ENCODE measurements around the gene KCNMB3.
A peak's percentile ranks its signal among the peaks of the same experiment; 100 is the strongest.
"Not testable (repeated sequence)": the region's sequence is repeated elsewhere in the genome, so short reads cannot be mapped to it uniquely, and the experiment has no call there.

The KCNMB3 gene

DNA sequence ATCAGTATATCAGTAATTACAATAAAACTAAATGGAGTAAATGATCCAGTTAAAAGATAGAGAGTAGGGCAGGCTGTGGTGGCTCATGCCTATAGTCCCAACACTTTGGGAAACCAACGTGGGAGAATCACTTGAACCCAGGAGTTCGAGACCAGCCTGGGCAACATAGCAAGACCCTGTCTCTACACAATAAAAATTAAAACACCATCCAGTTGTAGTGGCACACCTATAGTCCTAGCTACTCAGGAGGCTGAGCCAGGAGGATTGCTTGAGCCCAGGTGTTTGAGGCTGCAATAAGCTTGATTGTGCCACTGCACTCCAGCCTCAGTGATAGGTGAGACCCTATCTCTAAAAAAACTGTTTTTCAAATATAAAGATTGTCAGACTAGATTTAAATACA is 5.9 kb upstream of the KCNMB3 start:
- no peak for TF ChIP-seq CTCF (IDR thresholded peaks at IDR 0.05; ENCODE audit: insufficient read depth, low read depth, low read length, missing control alignments)
- peak overlapping the region; percentile 80; the same call in 1 of the 2 replicates for H3K4me3 ChIP-seq (ENCODE audit: low read depth, low read length)
- DNase-seq (ENCODE audit: low read depth) = no peak

DNA sequence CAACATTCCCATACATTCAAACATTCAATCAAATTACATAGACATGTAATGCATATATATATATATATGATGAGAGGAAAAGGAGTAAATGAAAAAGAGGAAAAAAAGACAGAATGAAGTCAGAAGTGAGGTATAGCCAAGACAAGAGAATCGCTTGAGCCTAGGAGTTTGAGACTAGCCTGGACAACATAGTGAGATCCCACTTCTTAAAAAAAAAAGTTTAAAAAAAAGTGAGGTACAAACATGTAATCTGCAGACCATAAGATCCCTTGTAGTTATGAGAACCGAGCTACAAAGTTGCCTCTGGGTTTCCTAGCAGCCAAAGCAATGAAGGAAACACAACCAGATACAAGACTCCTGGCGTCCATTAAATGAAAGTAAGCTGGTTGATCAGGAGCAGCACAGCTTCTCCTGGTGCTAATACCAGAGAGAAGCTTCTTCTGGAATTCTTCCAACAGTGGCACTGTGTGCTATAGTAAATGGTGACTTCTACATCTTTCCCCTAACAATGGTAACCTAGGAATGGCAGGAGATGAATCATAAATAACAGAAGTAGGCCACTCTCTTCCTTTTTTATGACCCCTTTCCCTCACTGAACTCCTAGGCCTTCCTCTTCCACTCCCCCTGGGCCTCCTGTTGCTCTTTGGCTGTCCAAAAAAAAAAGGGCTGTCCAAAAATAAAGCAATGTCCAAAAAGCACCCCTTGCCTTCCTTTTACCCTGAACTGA is 3.5 kb downstream of the KCNMB3 start:
- TF ChIP-seq CTCF (IDR thresholded peaks at IDR 0.05; ENCODE audit: insufficient read depth, low read depth, low read length, missing control alignments) = no peak
- H3K4me3 ChIP-seq (ENCODE audit: low read depth, low read length) = no peak overlapping the region
- DNase-seq (ENCODE audit: low read depth) = no peak

DNA sequence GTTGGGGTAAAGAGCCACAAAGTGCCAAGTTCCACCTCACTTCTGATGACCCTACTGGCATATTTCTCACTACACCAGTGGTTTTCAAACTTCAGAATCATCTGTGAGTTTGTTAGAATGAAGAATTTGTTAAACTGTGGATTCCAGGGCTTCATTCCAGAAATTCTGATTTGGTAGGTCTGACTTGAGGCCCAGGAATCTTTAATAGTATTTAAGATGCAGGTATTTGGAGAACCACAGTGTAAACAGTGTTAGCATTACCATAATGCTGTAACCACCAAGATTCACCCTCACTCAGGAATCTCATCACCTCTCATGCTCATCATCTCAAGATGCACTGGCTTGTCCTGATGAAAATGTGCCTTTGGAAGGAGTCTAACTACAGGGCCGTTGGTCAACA is 6.0 kb downstream of the KCNMB3 start:
- no peak for TF ChIP-seq CTCF (IDR thresholded peaks at IDR 0.05; ENCODE audit: insufficient read depth, low read depth, low read length, missing control alignments)
- no peak overlapping the region for H3K4me3 ChIP-seq (ENCODE audit: low read depth, low read length)
- DNase-seq (ENCODE audit: low read depth) = no peak

DNA sequence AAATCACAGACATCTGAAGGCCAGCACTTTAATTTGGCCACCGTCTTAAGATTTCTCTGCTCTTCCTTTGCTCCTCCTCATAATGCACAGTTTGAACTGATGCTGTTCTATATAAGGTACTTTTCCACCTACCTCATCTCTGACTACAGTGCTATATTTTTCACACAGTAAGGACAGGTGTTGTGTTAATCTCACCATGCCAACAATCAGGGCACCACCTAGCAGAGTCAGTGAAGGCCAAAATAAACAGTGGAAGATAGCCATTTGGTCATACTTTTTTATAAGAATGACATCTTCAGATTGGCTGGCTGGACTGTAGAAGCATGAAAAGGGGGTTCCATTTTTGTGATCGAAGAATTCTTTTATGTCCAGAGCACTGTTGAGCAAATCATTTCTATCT is 8.1 kb downstream of the KCNMB3 start:
- not testable (repeated sequence) for H3K4me3 ChIP-seq (ENCODE audit: low read depth, low read length); DNase-seq (ENCODE audit: low read depth)

GRCh38 chr3:179240299-179240698 is 10.6 kb downstream of the KCNMB3 start:
- not testable (repeated sequence) for H3K4me3 ChIP-seq (ENCODE audit: low read depth, low read length); DNase-seq (ENCODE audit: low read depth)

DNA sequence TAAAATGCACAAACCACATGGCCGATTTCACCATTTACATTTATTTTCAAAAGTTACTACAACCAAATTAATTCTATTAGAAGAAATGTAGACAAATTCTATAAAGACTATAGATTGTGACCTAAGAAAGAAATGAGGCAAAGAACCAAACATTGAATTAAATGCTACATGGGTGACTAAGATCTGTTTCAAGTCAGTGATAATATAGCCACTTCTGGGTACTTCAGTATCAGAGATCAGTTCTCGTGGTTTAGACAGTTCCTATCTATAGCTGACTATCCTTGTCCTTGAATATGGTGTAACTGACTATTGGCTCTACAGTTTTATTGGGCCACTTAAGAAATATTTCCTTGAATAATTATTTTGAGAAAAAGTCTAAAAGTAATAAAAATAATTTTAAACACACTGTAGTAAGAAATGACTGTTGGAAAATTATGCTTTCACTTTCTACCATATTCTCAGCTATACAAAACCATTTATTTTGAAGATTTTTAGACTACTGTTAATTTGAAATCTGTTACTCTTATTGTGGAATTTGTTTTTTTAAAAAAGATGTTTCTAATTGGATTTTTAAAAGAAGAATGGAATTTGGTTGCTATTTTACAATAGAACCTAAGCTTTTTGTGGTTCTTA is 14.1 kb downstream of the KCNMB3 start:
- DNase-seq (ENCODE audit: low read depth) = peak; percentile 15
- H3K4me3 ChIP-seq (ENCODE audit: low read depth, low read length) = peak overlapping the region; percentile 34; the same call in 1 of the 2 replicates
- TF ChIP-seq CTCF (IDR thresholded peaks at IDR 0.05; ENCODE audit: insufficient read depth, low read depth, low read length, missing control alignments) = no peak

- H3K4me3 ChIP-seq (ENCODE audit: low read depth, low read length) = no peak overlapping the region
- no peak for DNase-seq (ENCODE audit: low read depth)
- TF ChIP-seq CTCF (IDR thresholded peaks at IDR 0.05; ENCODE audit: insufficient read depth, low read depth, low read length, missing control alignments) = no peak
These were observed 16.7 kb downstream of the KCNMB3 start for GRCh38 chr3:179234199-179234598.

DNA sequence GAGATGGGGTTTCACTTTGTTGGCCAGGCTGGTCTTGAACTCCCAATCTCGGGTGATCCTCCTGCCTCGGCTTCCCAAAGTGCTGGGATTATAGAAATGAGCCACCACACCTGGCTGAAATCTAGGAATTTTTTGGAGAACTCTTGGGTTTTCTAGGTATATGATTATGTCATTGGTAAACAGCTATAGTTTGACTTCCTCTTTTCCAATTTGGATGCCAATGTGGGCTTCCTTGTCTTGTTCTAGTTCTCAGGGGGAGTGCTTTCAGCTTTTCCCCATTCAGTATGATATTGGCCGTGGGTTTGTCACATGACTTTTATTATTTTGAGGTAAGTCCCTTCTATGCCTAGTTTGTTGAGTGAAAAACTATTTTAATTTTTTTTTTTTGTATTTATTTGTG is 17.9 kb downstream of the KCNMB3 start:
- TF ChIP-seq CTCF (IDR thresholded peaks at IDR 0.05; ENCODE audit: insufficient read depth, low read depth, low read length, missing control alignments) = no peak
- no peak for DNase-seq (ENCODE audit: low read depth)
- no peak overlapping the region for H3K4me3 ChIP-seq (ENCODE audit: low read depth, low read length)

Data from GM12865 (cell line).